K562 treated with DMSO at 1 percent for 12 hours (cell line): ENCODE data around the gene PITX1. TPM values are rescaled to one million over a fixed set of nuclear protein-coding genes. Genes with fewer than 3 reads are reported as not detected.

Experiments used
- total RNA-seq: library from RNA; unstranded; fragments of 300-600 nt; gene quantifications from 2 replicates; pipeline ENCODE4 v1.2.3, GENCODE V29; 2022; ENCODE audit not compliant: insufficient read depth

Gene PITX1
- total RNA-seq, result 76.3 and 85.5 TPM in 2 replicates

DNA sequence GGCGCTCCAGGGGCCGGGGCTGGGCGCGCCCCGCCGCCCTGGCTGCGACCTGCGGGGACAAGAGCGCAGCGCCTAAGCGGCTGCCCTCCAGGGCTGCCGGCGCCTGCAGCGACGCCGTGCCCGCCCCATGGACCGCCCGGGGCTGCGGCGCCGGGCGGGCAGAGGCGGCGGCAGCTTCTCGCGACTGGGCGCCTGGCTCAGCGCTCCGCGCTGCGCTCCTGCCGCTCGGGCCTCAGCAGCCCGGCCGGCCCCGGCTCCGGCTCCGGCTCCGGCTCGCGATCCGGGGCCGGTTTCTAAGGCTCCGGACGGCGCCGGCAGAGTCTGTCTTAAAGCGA lies at the start of gene PITX1:
TSS of gene PITX1 (minus strand) at position 328 of the 335 bp plus-strand sequence. CDS start 347 bp downstream, outside the sequence.

Other genes starting within 250 kb of the PITX1 start
- gene C5orf24, start 188.3 kb downstream of the PITX1 start, total RNA-seq, result 8.1 and 26.7 TPM in 2 replicates
- 3.0 and 13.3 TPM in 2 replicates for gene TXNDC15, start 159.9 kb downstream of the PITX1 start, total RNA-seq
- gene PCBD2, start 129.1 kb downstream of the PITX1 start, total RNA-seq, result 2.0 and 6.3 TPM in 2 replicates
- gene CATSPER3, start 66.3 kb downstream of the PITX1 start, total RNA-seq, result not detected in 2 replicates